CD4-positive, alpha-beta T cell treated with Interleukin-6 at 100 ng/mL for 8 hours (primary cell): ENCODE results near the gene C16orf54.
"Not testable (repeated sequence)": the region's sequence is repeated elsewhere in the genome, so short reads cannot be mapped to it uniquely, and the experiment has no call there.

Experiments used
- DNase-seq: peaks from one replicate; pipeline ENCODE4 v3.0.0-alpha.2; 2020; ENCODE audit warnings: mixed read lengths, low spot score

C16orf54 gene

DNA sequence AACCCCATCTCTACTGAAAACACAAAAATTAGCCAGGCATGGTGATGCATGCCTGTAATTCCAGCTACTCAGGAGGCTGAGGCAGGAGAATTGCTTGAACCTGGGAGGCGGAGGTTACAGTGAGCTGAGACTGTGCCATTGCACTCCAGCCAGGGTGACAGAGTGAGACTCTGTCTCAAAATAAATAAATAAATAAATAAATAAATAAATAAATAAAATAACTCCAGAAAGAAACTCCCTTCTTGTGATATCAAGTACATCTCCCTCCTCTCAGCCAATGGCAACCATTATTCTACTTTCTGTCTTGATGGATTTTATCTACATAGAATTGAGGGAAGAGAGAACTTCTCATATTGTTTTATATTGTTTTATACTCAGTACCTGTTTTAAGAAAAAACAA lies 38.6 kb downstream of the C16orf54 start:
- not testable (repeated sequence) for DNase-seq

- DNase-seq, result no peak
These were observed 40.8 kb downstream of the C16orf54 start for GRCh38 chr16:29705030-29705429.

DNA sequence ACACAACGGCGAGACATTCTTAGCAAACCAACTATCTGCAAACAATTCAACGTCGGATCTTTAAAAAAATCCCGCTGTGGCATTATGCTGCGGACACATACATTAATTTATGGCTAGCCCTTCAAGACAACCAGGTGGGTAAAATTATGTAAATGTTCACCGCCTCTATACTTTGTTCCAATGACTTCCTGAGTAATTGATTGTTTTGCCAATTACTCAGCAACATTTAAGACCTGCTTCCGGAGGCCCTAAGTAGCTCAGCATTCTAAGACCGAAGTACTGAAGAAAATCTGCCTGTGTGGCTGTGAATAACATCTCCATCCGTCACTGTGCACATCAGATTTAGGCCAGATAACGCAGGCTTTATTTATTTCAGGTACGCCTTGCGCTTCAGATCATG lies 43.5 kb downstream of the C16orf54 start:
- peak; percentile 68 for DNase-seq

DNA sequence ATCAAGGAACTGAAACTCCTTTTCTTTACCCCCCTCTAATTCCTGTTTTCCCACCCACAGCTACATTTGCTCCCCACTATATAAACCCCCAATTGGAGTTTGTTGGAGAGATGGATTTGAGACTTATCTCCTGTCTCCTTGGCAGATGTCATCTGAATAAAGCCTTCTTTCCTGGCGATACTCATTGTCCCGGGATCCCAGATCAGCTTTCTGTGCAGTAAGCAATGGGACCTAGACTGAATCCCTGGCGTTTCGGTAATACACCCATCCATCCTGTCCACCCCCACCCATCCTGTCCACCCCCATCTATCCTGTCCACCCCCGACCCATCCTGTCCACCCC lies 44.6 kb downstream of the C16orf54 start:
- DNase-seq, result no peak

DNA sequence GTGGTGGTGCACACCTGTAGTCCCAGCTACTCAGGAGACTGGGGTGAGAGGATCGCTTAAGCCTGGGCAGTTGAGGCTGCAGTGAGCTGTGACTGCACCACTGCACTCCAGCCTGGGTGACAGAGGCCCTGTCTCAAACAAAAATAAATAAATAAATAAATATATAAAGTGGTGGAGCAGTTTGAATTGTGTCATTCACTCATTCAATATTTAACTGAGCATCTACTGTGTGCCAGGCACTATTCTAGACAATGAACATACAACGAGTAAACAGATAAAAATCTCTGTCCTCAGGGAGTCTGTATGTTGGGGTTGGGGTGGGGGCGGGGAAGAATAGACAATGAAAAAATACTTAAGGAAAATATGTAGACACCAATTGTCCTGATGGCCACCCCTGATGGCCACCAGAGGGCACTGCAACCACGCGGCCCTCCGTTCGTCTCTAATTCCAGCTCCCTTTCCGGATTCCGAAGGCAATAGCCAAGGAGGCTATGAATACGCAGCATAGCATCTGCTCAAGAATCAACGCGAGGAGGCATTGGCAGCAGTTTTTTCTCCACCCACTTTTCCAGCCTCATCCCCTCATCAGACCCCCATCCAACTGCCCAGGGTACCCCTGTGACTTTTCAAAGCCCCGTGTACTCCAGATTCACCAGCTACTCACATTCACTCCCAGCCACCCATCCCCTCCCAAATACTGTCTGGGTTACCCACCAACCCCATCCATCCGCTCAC lies 45.4 kb downstream of the C16orf54 start:
- DNase-seq, result peak; percentile 79

DNA sequence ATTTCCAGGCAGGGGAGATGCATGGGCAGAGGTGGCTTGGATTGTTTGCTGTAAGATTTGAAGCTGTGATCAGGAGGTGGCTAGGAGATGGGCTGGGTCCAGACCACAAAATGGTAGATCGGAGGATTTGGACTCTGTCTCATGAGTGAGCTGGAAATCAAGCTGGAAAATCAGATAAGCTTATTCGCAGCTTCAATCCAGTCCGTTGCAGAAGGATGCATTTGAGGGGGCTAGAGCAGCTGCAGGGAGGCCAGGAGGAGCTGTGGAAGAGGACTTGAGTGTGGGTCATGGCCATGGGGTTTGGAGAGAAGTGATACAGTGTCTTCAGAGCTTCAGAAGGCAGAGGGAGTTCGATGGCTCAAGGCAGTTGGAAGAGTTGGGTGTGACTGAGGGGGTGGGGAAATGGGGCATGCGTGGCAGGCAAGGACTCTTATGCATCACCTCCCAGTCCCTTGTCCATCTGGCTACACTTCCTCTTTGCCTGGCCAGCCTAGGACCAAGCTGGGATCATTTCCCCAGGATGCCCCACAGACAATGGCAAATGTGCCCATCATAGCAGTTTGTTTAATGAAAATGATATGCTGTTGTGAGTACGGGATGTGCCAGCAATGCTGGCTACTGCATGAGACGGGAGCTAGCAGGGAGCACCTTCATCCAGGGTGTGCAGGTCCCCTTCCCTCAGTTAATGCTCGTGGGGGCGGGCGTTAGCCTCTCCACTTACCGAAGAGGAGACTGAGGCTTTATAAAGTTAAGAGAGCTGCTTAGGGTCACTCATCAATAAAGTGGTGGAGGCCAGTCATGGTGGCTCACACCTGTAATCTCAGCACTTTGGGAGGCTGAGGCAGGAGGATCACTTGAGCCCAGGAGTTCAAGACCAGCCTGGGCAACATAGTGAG lies 46.2 kb downstream of the C16orf54 start:
- DNase-seq, result no peak

GRCh38 chr16:29698484-29699323 lies 47.1 kb downstream of the C16orf54 start:
- no peak for DNase-seq

DNA sequence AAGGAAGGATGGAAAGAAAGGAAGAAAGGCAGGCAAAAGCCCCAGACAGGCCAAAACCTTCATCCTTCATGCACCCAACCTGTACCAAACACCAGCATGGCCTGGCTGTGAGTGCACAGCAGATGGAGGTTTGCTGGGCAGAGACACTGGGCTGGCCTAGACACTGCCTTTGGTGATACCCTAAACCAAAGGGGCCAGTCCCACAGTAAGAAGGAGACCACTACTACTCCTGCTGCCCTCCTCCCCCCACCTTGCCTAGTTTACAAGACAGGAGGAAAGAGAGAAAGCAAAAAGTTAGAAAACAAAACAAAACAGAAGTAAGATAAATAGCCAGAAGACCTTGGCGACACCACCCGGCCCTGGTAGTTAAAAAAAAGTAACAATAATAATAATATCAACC lies 47.7 kb downstream of the C16orf54 start:
- DNase-seq, result no peak

GRCh38 chr16:29697391-29697790 lies 48.4 kb downstream of the C16orf54 start:
- no peak for DNase-seq

GRCh38 chr16:29696881-29697331 lies 48.9 kb downstream of the C16orf54 start:
- no peak for DNase-seq

DNA sequence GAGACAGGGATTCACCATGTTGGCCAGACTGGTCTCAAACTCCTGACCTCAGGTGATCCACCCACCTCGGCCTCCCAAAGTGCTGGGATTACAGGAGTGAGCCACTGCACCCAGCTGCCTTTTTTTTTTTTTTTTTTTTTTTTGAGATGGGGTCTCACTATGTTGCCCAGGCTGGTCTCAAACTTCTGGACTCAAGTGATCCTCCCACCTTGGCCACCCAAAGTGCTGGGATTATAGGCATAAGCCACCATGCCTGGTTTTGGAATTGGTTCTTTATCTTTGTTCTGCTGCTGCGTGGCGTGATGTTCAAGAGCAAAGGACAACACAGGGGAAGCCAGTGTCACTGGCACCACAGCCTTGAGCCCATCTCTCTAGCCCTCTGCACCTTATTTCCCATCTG lies 50.1 kb downstream of the C16orf54 start:
- DNase-seq, result not testable (repeated sequence)

DNA sequence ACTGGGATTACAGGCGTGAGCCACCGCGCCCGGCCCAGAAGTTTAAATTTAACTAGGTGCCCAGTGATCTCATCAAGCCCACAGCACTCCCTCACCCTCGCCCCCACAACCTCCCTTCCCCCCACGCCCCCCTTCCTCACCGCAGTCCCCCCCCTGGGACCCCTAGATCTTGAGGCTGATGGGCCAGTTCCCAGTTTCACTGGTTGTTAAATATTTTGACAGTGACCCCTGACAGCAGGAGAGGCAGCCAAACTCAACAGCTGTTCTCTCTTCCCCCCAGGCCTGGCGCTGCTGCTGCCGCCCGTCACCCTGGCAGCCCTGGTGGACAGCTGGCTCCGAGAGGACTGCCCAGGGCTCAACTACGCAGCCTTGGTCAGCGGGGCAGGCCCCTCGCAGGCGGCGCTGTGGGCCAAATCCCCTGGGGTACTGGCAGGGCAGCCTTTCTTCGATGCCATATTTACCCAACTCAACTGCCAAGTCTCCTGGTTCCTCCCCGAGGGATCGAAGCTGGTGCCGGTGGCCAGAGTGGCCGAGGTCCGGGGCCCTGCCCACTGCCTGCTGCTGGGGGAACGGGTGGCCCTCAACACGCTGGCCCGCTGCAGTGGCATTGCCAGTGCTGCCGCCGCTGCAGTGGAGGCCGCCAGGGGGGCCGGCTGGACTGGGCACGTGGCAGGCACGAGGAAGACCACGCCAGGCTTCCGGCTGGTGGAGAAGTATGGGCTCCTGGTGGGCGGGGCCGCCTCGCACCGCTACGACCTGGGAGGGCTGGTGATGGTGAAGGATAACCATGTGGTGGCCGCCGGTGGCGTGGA lies 51.2 kb downstream of the C16orf54 start:
- DNase-seq, result no peak

DNA sequence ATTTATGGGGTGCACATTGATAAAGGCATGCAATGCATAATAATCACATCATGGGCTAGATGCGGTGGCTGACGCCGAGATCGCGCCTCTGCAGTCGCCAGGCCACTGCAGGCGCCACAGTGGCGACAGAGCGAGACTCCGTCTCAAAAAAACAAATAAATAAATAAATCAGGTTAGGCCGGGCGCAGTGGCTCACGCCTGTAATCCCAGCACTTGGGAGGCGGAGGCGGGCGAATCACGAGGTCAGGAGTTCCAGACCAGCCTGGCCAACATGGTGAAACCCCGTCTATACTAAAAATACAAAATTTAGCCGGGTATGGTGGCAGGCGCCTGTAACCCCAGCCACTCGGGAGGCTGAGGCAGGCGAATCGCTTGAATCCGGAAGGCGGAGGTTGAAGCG lies 53.2 kb downstream of the C16orf54 start:
- not testable (repeated sequence) for DNase-seq
